ENCODE measurements around the gene PTPRM.

PTPRM gene

GRCh38 chr18:7760967-7761948 is 194.1 kb downstream of the PTPRM start:
- DNase-seq: no peak

GRCh38 chr18:7764405-7764804 is 197.3 kb downstream of the PTPRM start:
- DNase-seq: no peak

GRCh38 chr18:7766346-7766745 is 199.2 kb downstream of the PTPRM start:
- DNase-seq: no peak

- no peak for DNase-seq
Measured at GRCh38 chr18:7766817-7767216, 199.7 kb downstream of the PTPRM start.

GRCh38 chr18:7770908-7771307 is 203.8 kb downstream of the PTPRM start:
- DNase-seq: no peak

- no peak for DNase-seq
Measured at GRCh38 chr18:7772510-7772888, 205.4 kb downstream of the PTPRM start.

- DNase-seq: no peak
Measured at GRCh38 chr18:7772951-7773350, 205.8 kb downstream of the PTPRM start.

- DNase-seq: no peak
Measured at GRCh38 chr18:7775128-7775527, 208.0 kb downstream of the PTPRM start.

GRCh38 chr18:7775843-7776242 is 208.7 kb downstream of the PTPRM start:
- no peak for DNase-seq

GRCh38 chr18:7778181-7778580 is 211.1 kb downstream of the PTPRM start:
- no peak for DNase-seq

- DNase-seq: no peak
Measured at GRCh38 chr18:7779211-7779610, 212.1 kb downstream of the PTPRM start.

- no peak for DNase-seq
Measured at GRCh38 chr18:7784171-7784570, 217.1 kb downstream of the PTPRM start.

GRCh38 chr18:7786569-7786968 is 219.5 kb downstream of the PTPRM start:
- DNase-seq: no peak

- no peak for DNase-seq
Measured at GRCh38 chr18:7787339-7787738, 220.2 kb downstream of the PTPRM start.

GRCh38 chr18:7789856-7790552 is 222.9 kb downstream of the PTPRM start:
- no peak for DNase-seq

GRCh38 chr18:7793100-7793499 is 226.0 kb downstream of the PTPRM start:
- DNase-seq: no peak

GRCh38 chr18:7803956-7804469 is 236.9 kb downstream of the PTPRM start:
- DNase-seq: no peak

- DNase-seq: no peak
Measured at GRCh38 chr18:7805096-7805495, 238.0 kb downstream of the PTPRM start.

- no peak for DNase-seq
Measured at GRCh38 chr18:7805880-7806279, 238.8 kb downstream of the PTPRM start.

- DNase-seq: no peak
Measured at GRCh38 chr18:7807936-7808453, 240.9 kb downstream of the PTPRM start.

GRCh38 chr18:7808992-7809391 is 241.9 kb downstream of the PTPRM start:
- no peak for DNase-seq

GRCh38 chr18:7809455-7809854 is 242.3 kb downstream of the PTPRM start:
- no peak for DNase-seq

GRCh38 chr18:7809978-7810377 is 242.9 kb downstream of the PTPRM start:
- DNase-seq: no peak
